Dendritic cell treated with granulocyte-macrophage colony-stimulating factor and Interleukin-4, amounts not matched to agents 40 ng/mL and 50 ng/mL, for 4 days (primary cell): ENCODE data around the gene CHSY3.

ENCODE experiments used
- H3K27ac Mint-ChIP-seq: one replicate; pipeline ENCODE4 v1.8.0; 2022; ENCODE audit warnings: mild to moderate bottlenecking, mixed read lengths
- H3K27me3 Mint-ChIP-seq: one replicate; pipeline ENCODE4 v1.8.0; 2022; ENCODE audit warnings: mild to moderate bottlenecking, mixed read lengths
- H3K36me3 Mint-ChIP-seq: one replicate; pipeline ENCODE4 v1.8.0; 2022; ENCODE audit warnings: low read depth, mixed read lengths
- H3K4me1 Mint-ChIP-seq: one replicate; pipeline ENCODE4 v1.8.0; 2022; ENCODE audit warnings: low read depth, mixed read lengths
- H3K4me3 Mint-ChIP-seq: one replicate; pipeline ENCODE4 v1.8.0; 2022; ENCODE audit warnings: mild to moderate bottlenecking, moderate library complexity, mixed read lengths
- H3K9me3 Mint-ChIP-seq: one replicate; pipeline ENCODE4 v1.8.0; 2022; ENCODE audit warnings: mixed read lengths
- intact Hi-C: fragments of 100-400 bp; cut with micrococcal nuclease; formaldehyde crosslinking; loops from one replicate; pipeline ENCODE4 v1.15.0; 2022

Gene CHSY3

GRCh38 chr5:130064484-130064883 is 160.2 kb downstream of the CHSY3 start:
- Mint-ChIP-seq H3K27ac (no peak overlapping the region), H3K9me3 (peaks cover 4% of the 10 kb centered on the region), H3K36me3 (no peaks in the 10 kb centered on the region), H3K27me3 (no peaks in the 10 kb centered on the region), H3K4me1 (no peaks in the 10 kb centered on the region), H3K4me3 (no peak overlapping the region)
- intact Hi-C loops, result no loop called here

- Mint-ChIP-seq H3K36me3 (no peaks in the 10 kb centered on the region), H3K9me3 (no peaks in the 10 kb centered on the region), H3K4me3 (no peak overlapping the region), H3K27ac (no peak overlapping the region), H3K27me3 (no peaks in the 10 kb centered on the region), H3K4me1 (no peaks in the 10 kb centered on the region)
- intact Hi-C loops, result no loop called here
These were observed 161.4 kb downstream of the CHSY3 start for GRCh38 chr5:130065617-130066016.

- no peaks in the 10 kb centered on the region for H3K9me3 Mint-ChIP-seq
- no peak overlapping the region for H3K4me3 Mint-ChIP-seq
- no peak overlapping the region for H3K27ac Mint-ChIP-seq
- H3K4me1 Mint-ChIP-seq, result no peaks in the 10 kb centered on the region
- no peaks in the 10 kb centered on the region for H3K36me3 Mint-ChIP-seq
- intact Hi-C loops, result no loop called here
- no peaks in the 10 kb centered on the region for H3K27me3 Mint-ChIP-seq
These were observed 162.4 kb downstream of the CHSY3 start for GRCh38 chr5:130066644-130067043.

- Mint-ChIP-seq H3K27ac (no peak overlapping the region), H3K27me3 (no peaks in the 10 kb centered on the region), H3K4me1 (no peaks in the 10 kb centered on the region), H3K36me3 (no peaks in the 10 kb centered on the region), H3K4me3 (no peak overlapping the region), H3K9me3 (no peaks in the 10 kb centered on the region)
- intact Hi-C loops, result no loop called here
These were observed 163.1 kb downstream of the CHSY3 start for GRCh38 chr5:130067364-130067763.

GRCh38 chr5:130068101-130068500 is 163.8 kb downstream of the CHSY3 start:
- H3K4me1 Mint-ChIP-seq, result no peaks in the 10 kb centered on the region

DNA sequence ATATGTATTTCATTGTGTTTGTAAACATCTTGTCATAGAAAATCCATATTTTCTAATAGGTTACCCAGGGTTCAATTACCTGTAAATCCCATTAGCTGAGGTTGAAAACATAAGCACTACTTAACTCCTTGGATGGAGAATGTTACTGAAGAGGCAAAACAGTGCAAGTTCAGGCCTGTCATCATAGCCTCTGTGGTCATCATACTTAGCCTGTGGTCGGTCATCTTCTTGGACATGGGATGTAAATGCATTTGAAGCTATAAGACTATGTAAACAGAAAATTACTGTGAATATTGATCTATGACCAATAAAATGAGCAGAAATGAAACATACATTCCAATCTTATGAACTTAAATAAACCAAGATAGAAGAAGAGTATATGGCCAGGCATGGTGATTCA is 164.7 kb downstream of the CHSY3 start:
- no peaks in the 10 kb centered on the region for H3K36me3 Mint-ChIP-seq
- H3K4me3 Mint-ChIP-seq, result no peak overlapping the region
- H3K4me1 Mint-ChIP-seq, result no peaks in the 10 kb centered on the region
- no peak overlapping the region for H3K27ac Mint-ChIP-seq
- no peaks in the 10 kb centered on the region for H3K27me3 Mint-ChIP-seq
- intact Hi-C loops, result no loop called here
- no peaks in the 10 kb centered on the region for H3K9me3 Mint-ChIP-seq

More at GRCh38 chr5:130068101-130068500, 163.8 kb downstream of the CHSY3 start:
- intact Hi-C loops, result no loop called here
- Mint-ChIP-seq H3K4me3 (no peak overlapping the region), H3K27me3 (no peaks in the 10 kb centered on the region), H3K9me3 (no peaks in the 10 kb centered on the region), H3K36me3 (no peaks in the 10 kb centered on the region), H3K27ac (no peak overlapping the region)

DNA sequence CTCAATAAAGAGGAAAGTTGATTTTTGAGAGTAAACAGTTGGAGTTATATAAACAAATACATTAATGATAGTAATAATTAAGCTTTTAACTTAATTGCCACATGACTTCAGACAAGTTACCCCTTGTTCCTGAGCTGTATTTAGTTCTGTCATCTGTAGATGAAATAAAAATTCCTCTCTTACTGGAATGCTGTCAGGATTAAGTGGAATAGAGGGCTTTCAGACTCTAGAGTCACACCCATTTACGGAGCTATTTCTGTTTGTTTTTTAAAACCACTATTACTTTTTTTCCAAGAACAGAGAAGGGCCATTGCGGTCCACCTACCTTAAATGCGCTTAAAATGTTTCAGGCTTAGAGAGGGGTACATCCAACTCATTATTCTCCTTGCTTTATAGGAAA is 170.6 kb downstream of the CHSY3 start:
- Mint-ChIP-seq H3K9me3 (no peaks in the 10 kb centered on the region), H3K4me3 (no peak overlapping the region), H3K27ac (no peak overlapping the region), H3K4me1 (no peaks in the 10 kb centered on the region), H3K27me3 (no peaks in the 10 kb centered on the region), H3K36me3 (no peaks in the 10 kb centered on the region)
- intact Hi-C loops, result no loop called here

- no peak overlapping the region for H3K4me3 Mint-ChIP-seq
- no peaks in the 10 kb centered on the region for H3K9me3 Mint-ChIP-seq
- no peaks in the 10 kb centered on the region for H3K36me3 Mint-ChIP-seq
- no peaks in the 10 kb centered on the region for H3K27me3 Mint-ChIP-seq
- no peaks in the 10 kb centered on the region for H3K4me1 Mint-ChIP-seq
- intact Hi-C loops, result no loop called here
- H3K27ac Mint-ChIP-seq, result no peak overlapping the region
These were observed 172.7 kb downstream of the CHSY3 start for GRCh38 chr5:130077007-130077406.

DNA sequence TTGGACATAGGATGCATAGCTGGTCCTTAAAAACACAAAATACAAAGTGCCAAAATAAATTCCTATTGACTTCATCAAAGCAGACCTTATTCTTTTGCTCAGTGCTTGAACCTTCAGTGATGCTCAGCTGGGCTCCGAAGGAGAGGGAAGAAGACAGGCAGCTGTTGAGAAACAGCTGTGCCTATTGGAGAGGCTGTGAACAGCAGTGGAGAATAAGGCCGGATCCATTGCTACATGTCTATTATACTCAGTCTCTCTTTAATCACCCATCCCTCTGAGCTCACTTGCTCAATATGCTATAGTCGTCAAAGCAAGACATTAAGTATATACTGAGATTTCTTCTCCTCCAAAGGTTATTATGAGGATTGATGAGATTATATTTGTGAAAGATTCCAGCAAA is 174.4 kb downstream of the CHSY3 start:
- H3K9me3 Mint-ChIP-seq, result no peaks in the 10 kb centered on the region
- intact Hi-C loops, result no loop called here
- H3K36me3 Mint-ChIP-seq, result no peaks in the 10 kb centered on the region
- H3K27ac Mint-ChIP-seq, result no peak overlapping the region
- no peaks in the 10 kb centered on the region for H3K27me3 Mint-ChIP-seq
- no peak overlapping the region for H3K4me3 Mint-ChIP-seq
- H3K4me1 Mint-ChIP-seq, result no peaks in the 10 kb centered on the region

- no peaks in the 10 kb centered on the region for H3K4me1 Mint-ChIP-seq
- intact Hi-C loops, result no loop called here
- H3K9me3 Mint-ChIP-seq, result no peaks in the 10 kb centered on the region
- H3K4me3 Mint-ChIP-seq, result no peak overlapping the region
- no peaks in the 10 kb centered on the region for H3K36me3 Mint-ChIP-seq
- no peaks in the 10 kb centered on the region for H3K27me3 Mint-ChIP-seq
- H3K27ac Mint-ChIP-seq, result no peak overlapping the region
These were observed 186.5 kb downstream of the CHSY3 start for GRCh38 chr5:130090569-130091270.

DNA sequence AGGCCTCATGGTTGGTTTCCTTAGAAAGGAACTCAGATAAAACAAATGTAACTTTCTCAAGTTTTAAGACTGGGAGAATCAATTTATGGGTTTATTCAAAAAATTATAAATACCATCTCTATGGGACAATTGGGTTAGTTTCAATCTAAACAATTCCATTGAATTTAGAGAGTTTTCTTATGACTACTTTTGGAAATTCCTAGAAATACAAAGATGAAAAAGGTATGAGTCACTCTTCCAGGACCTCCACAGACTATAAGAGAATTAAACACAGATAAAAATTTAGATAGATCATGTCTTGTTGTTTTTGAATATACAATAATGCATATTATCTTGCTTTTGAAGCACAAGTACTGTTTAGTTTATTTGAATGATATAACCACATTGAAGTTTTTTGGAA is 188.7 kb downstream of the CHSY3 start:
- Mint-ChIP-seq H3K4me1 (no peaks in the 10 kb centered on the region), H3K4me3 (no peak overlapping the region), H3K27ac (no peak overlapping the region), H3K9me3 (no peaks in the 10 kb centered on the region), H3K27me3 (no peaks in the 10 kb centered on the region), H3K36me3 (no peaks in the 10 kb centered on the region)
- intact Hi-C loops, result no loop called here

- Mint-ChIP-seq H3K27ac (no peak overlapping the region), H3K36me3 (no peaks in the 10 kb centered on the region), H3K4me1 (no peaks in the 10 kb centered on the region), H3K27me3 (no peaks in the 10 kb centered on the region), H3K9me3 (no peaks in the 10 kb centered on the region), H3K4me3 (no peak overlapping the region)
- intact Hi-C loops, result no loop called here
These were observed 192.2 kb downstream of the CHSY3 start for GRCh38 chr5:130096483-130096882.

DNA sequence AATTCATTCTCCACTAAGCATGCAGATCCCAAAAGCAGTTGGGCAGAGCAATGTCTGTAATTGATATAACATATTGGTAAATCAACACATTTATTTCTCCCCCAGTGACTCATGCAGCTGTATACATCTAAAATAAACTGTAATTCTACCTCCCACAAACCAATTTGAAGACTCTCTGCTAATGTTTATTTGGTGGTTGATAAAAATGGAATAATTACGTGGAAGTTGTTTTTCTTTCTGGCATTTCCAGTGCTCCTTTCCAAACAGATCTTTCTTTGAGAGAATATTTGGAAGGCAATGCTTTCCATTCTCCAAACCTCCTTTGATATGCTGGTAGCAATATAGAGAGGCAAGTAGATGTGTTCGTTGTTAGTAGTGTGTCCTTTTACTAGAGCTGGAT is 194.7 kb downstream of the CHSY3 start:
- Mint-ChIP-seq H3K4me1 (no peaks in the 10 kb centered on the region), H3K36me3 (no peaks in the 10 kb centered on the region), H3K27me3 (no peaks in the 10 kb centered on the region), H3K9me3 (no peaks in the 10 kb centered on the region), H3K4me3 (no peak overlapping the region), H3K27ac (no peak overlapping the region)
- intact Hi-C loops, result no loop called here

GRCh38 chr5:130102375-130102774 is 198.1 kb downstream of the CHSY3 start:
- intact Hi-C loops, result no loop called here
- H3K27ac Mint-ChIP-seq, result no peak overlapping the region
- no peak overlapping the region for H3K4me3 Mint-ChIP-seq
- H3K4me1 Mint-ChIP-seq, result no peaks in the 10 kb centered on the region
- no peaks in the 10 kb centered on the region for H3K9me3 Mint-ChIP-seq
- no peaks in the 10 kb centered on the region for H3K27me3 Mint-ChIP-seq
- H3K36me3 Mint-ChIP-seq, result no peaks in the 10 kb centered on the region

GRCh38 chr5:130102960-130103359 is 198.7 kb downstream of the CHSY3 start:
- Mint-ChIP-seq H3K36me3 (no peaks in the 10 kb centered on the region), H3K27ac (no peak overlapping the region), H3K4me3 (no peak overlapping the region), H3K4me1 (no peaks in the 10 kb centered on the region), H3K27me3 (no peaks in the 10 kb centered on the region), H3K9me3 (no peaks in the 10 kb centered on the region)
- intact Hi-C loops, result no loop called here
